Cardiac fibroblast (primary cell): ENCODE results near the gene ADARB1.

Experiments
- DNase-seq, 2 donors: peaks; one replicate each; pipeline versions ENCODE4 v3.0.0 to v3.0.0-alpha.2; 2010; ENCODE audit warnings: low read depth in 2 of 2
- H3K4me3 ChIP-seq, 2 donors: replicated peaks in 1 of 2; 1 replicate in 1 of 2; 2 replicates in 1 of 2; pipeline ENCODE4 v1.5.1; 2011; ENCODE audit warnings: low read depth in 2 of 2, low read length in 2 of 2, mild to moderate bottlenecking in 2 of 2, moderate library complexity in 1 of 2
- TF ChIP-seq, protein P1 (sequence below): IDR thresholded peaks from one replicate; pipeline ENCODE4 v1.5.1; 2011; ENCODE audit warnings: low read depth, mild to moderate bottlenecking, low read length, inconsistent platforms

ADARB1 gene

GRCh38 chr21:45045481-45045880 is 28.9 kb upstream of the ADARB1 start:
- TF ChIP-seq, protein P1, sequence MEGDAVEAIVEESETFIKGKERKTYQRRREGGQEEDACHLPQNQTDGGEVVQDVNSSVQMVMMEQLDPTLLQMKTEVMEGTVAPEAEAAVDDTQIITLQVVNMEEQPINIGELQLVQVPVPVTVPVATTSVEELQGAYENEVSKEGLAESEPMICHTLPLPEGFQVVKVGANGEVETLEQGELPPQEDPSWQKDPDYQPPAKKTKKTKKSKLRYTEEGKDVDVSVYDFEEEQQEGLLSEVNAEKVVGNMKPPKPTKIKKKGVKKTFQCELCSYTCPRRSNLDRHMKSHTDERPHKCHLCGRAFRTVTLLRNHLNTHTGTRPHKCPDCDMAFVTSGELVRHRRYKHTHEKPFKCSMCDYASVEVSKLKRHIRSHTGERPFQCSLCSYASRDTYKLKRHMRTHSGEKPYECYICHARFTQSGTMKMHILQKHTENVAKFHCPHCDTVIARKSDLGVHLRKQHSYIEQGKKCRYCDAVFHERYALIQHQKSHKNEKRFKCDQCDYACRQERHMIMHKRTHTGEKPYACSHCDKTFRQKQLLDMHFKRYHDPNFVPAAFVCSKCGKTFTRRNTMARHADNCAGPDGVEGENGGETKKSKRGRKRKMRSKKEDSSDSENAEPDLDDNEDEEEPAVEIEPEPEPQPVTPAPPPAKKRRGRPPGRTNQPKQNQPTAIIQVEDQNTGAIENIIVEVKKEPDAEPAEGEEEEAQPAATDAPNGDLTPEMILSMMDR: no peak
- no peak overlapping the region for H3K4me3 ChIP-seq
- DNase-seq: peak; percentile 70 to 80

GRCh38 chr21:45047257-45047656 is 27.1 kb upstream of the ADARB1 start:
- DNase-seq: no peak
- H3K4me3 ChIP-seq: no peak overlapping the region
- TF ChIP-seq, protein P1: no peak

DNA sequence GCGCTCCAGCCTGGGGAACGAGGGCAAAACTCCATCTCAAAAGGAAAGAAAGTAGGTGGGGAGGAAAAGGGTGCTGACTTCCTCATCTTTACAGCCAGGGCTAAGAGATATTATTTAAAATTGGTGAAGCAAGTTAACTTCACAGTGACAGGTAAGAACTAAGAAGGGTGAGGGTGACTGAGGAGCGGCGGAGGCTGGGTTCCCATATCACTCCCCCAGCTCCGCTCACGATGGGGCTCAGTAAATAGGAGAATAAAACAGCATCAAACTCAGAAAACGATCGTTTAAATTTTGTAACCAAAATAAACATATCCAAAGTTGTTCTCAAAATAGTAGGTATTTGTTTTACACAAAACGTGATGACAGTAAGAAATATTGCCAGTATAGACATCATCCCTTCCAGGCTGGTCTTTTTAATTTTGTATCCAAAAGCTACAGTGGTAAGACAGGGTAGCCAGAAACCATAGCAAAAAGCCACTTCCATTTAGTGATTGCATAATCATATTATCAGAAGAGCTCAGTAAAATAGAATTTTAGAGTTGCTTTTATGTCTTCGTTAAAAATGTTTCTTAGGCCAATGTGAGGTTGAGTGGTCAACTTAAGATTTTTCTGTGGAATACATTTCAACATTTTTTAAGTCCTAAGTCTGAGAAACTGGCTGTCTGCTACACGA is 26.2 kb upstream of the ADARB1 start:
- TF ChIP-seq, protein P1: no peak
- DNase-seq: no peak
- no peak overlapping the region for H3K4me3 ChIP-seq

GRCh38 chr21:45048968-45049367 is 25.4 kb upstream of the ADARB1 start:
- no peak overlapping the region for H3K4me3 ChIP-seq
- TF ChIP-seq, protein P1: no peak
- peak in 1 of 2 donors; percentile 30 for DNase-seq

DNA sequence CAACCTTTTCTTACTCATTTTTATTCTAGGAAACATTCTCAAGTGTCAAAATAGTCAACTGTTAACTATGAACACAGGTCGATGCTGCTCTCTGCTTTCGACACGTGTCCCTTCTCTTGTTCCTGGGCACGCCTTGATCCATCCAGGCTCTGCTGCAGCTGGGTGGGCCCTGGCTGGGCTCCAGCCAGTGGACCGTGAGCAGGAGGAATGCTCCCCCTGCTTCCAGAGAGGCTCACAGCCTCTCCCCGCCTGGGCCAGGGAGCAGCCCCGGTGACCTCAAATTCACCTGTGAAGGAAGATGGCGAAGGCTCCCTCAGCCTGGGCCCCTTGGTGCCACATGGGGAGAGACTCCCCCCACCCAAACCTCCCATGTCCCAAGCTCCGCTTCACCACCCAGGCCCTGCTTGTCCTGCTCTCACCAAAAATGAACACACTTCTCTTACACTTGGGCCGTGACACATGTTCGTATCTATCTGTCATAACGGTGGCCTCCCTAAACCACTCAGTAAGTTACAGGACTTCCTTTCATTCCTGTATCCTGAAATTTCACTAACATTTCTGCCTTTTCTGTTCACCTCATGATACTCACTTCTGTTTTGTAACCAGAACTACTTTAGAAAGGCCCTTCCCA is 24.6 kb upstream of the ADARB1 start:
- peak in 1 of 2 donors; percentile 33 for DNase-seq
- TF ChIP-seq, protein P1: no peak
- no peak overlapping the region for H3K4me3 ChIP-seq

- DNase-seq: peak; percentile 48 to 69
- H3K4me3 ChIP-seq: no peak overlapping the region
- TF ChIP-seq, protein P1: no peak
Observed at GRCh38 chr21:45050345-45050796, 24.0 kb upstream of the ADARB1 start.
